Panc1 (cell line): ENCODE data around the gene COL6A3.

Source experiments
- CTCF ChIP-seq: fragments of 450-650 bp; IDR thresholded peaks from 2 replicates; pipeline ENCODE4 v1.5.1; 2017; ENCODE audit warnings: mild to moderate bottlenecking
- POLR2AphosphoS5 ChIP-seq: IDR thresholded peaks from 2 replicates; pipeline ENCODE4 v1.6.1; 2012; ENCODE audit warnings: mild to moderate bottlenecking, low read depth, low read length, moderate library complexity
- REST ChIP-seq, 2 experiments: IDR thresholded peaks; 2 replicates each; pipeline ENCODE4 v1.6.1; 2011 to 2012; ENCODE audit warnings: low read depth in 2 of 2, control low read depth in 1 of 2, low read length in 1 of 2, mild to moderate bottlenecking in 1 of 2, moderate library complexity in 1 of 2; ENCODE audit not compliant: insufficient read depth in 1 of 2
- SIN3A ChIP-seq: IDR thresholded peaks from 2 replicates; pipeline ENCODE4 v1.6.1; 2012; ENCODE audit warnings: low read depth, mild to moderate bottlenecking, low read length, moderate library complexity, borderline replicate concordance; ENCODE audit not compliant: insufficient read depth
- TCF7L2 ChIP-seq: IDR thresholded peaks from 2 replicates; pipeline ENCODE4 v1.6.1; 2011; ENCODE audit warnings: mild to moderate bottlenecking, low read depth, low read length, inconsistent platforms

GRCh38 chr2:237324405-237324831 lies 89.5 kb downstream of the COL6A3 start:
- TF ChIP-seq POLR2AphosphoS5 (no peak), CTCF (no peak), SIN3A (no peak), TCF7L2 (no peak), REST (IDR thresholded peaks at IDR 0.05; ENCODE audit: insufficient read depth in 1 of 2, low read depth in 2 of 2, low read length in 1 of 2) (no peak)
